ENCODE data around the gene LDLRAD2.
"Not testable (repeated sequence)": the region's sequence is repeated elsewhere in the genome, so short reads cannot be mapped to it uniquely, and the experiment has no call there.

LDLRAD2 gene

GRCh38 chr1:21783679-21784603 lies 28.1 kb upstream of the LDLRAD2 start:
- DNase-seq (ENCODE audit: low read depth), result no peak

DNA sequence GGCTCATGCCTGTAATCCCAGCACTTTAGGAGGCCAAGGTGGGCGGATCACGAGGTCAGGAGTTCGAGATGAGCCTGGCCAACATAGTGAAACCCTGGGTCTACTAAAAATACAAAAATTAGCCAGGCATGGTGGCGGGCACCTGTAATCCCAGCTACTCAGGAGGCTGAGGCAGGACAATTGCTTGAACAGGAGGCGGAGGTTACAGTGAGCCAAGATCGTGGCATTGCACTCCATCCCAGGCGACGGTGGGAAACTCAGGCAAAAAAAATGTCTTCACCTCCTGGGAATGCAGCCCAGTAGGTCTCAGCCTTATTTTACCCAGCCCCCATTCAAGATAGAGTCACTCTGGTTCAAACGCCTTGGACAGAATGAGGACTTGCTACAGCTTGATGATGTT lies 26.3 kb upstream of the LDLRAD2 start:
- DNase-seq (ENCODE audit: low read depth), result not testable (repeated sequence)

- DNase-seq (ENCODE audit: low read depth), result no peak
Observed at GRCh38 chr1:21786640-21787039, 25.4 kb upstream of the LDLRAD2 start.

- no peak for DNase-seq (ENCODE audit: low read depth)
Observed at GRCh38 chr1:21793104-21793503, 19.0 kb upstream of the LDLRAD2 start.

DNA sequence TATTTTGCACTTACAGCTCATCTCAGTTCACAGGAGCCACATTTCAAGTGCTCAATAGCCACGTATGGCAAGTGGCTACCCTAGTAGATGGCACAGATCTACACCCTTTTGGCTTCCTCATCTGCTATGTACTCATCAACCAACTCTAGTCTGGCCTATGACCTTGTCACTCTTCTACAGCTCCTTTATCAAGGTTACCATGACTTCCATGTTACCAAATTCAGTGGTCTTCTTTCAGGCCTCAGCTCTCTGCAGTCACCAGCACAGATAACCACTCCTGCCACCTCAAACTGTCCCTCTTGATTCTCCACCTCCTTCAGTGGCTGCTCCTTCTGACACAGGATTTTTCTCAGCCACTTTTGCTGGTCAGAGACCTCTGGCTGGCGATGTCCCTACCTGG lies 17.4 kb upstream of the LDLRAD2 start:
- DNase-seq (ENCODE audit: low read depth), result no peak

DNA sequence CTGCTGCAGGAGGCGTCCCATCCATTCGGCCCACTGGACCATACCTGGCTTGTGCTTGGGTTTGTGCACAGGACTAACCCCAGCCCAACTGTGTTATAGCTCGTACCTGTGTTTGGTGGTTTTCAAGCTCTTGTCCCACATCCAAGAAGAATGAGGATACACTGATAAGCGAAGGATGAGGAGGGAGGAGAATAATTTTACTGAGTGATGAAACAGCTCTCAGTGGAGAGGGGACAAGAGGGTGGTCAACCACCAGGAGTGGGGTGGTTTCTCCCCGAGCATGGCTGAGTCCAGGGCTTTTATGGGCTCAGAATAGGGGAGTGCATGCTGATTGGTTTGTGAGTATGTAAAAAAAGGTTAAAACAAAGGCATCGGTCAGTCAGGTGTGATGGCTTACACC lies 17.0 kb upstream of the LDLRAD2 start:
- DNase-seq (ENCODE audit: low read depth), result no peak

- DNase-seq (ENCODE audit: low read depth), result no peak
Observed at GRCh38 chr1:21799730-21800129, 12.3 kb upstream of the LDLRAD2 start.

DNA sequence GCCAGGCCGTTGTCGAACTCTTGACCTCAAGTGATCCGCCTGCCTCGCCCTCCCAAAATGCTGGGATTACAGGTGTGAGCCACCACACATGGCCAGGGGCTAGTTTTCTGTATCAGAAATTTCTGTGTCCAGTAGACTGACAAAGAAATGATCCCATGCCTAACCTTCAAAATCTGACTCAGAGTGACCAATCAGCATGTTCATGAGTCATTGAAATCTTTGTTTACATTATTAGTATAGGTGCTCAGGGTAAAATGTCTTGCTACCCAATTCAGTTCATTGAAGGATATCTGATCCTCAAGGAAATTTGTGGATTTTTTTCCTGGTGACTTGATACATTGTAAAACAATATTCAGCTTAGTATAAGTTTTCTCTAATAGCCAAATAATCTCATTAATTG lies 11.0 kb upstream of the LDLRAD2 start:
- no peak for DNase-seq (ENCODE audit: low read depth)

DNA sequence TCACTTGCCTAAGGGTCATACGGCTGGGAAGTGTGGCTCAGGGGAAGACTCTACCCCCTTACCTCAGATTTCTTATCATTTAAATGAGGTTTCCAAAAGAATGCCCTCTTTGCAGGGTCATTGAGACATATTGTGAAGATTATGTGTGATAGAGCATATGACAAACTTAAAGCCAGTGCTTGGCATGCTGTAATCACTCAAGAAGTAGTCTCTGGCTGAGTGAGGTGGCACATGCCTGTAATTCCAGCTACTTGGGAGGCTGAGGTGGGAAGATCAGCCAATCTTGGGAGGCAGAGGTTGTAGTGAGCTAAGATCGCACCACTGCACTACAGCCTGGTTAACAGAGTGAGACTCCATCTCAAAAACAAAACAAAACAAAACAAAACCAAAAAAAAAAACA lies 7.5 kb upstream of the LDLRAD2 start:
- DNase-seq (ENCODE audit: low read depth), result no peak

GRCh38 chr1:21813542-21813941 lies 1.5 kb downstream of the LDLRAD2 start:
- DNase-seq (ENCODE audit: low read depth), result no peak

GRCh38 chr1:21814241-21814918 lies 2.3 kb downstream of the LDLRAD2 start:
- DNase-seq (ENCODE audit: low read depth), result peak; percentile 8

- no peak for DNase-seq (ENCODE audit: low read depth)
Observed at GRCh38 chr1:21814981-21815582, 3.0 kb downstream of the LDLRAD2 start.

DNA sequence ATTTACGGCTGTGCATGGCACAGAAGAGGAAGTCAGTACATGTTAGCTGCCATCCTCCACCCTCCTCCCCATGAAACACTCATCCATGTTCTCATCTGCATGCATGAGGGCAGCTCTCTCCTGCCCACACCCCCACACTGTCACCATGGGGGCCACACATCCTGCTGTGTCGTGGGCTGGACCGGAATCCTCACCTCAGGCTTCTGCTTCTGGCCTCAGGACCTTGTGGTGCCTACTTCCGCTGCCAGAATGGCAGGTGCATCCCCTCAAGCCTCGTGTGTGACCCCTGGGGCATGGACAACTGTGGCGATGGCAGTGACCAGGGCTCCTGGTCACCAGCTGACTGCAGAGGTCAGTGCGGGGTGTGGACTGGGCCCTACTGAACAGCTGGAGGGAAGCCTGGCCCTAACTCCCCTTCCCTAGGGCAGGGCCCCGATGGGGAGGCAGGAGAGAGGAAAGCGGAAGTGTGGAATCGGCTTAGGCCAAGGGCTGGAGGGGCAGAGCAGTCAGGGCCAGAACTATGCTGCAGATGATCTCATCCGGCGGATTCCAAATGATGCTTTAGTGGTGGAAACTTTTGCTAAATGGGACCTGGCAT lies 3.8 kb downstream of the LDLRAD2 start:
- no peak for DNase-seq (ENCODE audit: low read depth)

DNA sequence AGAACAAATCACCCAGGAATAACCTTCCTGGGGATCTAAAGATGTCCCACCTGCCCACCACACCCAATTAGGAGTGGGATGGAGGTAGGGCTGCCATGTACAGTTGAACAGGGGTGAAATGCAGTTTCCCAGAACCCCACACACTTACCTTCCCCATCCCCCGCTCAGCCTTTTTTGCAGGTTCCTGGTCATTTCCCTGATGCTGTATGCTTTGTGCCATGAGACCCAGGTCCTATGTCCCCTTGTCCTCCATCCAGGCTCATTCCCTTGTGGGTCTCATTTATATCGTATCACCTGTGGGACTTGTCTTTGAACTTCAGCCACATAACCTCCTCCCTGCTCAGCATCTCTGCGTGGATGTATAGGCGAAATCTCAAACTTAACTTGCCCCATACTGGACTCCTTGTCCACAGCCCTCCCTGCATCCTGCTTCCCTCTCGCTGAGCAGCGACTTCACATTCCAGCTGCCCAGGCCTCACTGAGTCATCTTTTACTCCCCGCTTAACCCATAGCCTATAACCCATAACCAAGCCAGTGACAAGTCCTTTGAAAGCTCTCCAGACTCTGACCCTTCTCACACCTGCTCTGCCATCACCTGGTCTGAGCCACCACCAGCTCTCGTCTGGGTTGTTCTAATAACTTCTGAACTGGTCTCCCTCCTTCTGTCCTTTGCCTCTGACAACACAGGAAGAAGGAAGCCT lies 4.7 kb downstream of the LDLRAD2 start:
- no peak for DNase-seq (ENCODE audit: low read depth)

DNA sequence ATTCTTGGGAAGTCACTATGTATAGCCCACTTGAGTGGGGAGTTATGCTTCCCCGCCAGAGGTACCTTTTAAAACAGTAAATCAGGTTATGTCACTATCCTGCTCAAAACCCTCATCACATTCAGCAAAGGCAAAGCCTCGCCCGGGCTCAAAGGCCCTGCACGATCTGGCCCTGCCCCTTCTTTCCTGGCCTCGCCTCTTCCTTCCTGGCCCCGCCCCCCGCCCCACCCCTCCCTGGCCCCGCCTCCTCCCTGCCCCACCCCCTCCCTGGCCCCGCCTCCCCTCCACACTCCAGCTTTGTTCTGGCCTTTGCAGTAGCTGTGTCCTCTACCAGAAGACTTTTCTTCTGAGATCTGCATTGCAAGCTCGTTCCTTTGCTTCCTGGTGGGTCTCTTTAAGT lies 6.6 kb downstream of the LDLRAD2 start:
- DNase-seq (ENCODE audit: low read depth), result peak; percentile 12

DNA sequence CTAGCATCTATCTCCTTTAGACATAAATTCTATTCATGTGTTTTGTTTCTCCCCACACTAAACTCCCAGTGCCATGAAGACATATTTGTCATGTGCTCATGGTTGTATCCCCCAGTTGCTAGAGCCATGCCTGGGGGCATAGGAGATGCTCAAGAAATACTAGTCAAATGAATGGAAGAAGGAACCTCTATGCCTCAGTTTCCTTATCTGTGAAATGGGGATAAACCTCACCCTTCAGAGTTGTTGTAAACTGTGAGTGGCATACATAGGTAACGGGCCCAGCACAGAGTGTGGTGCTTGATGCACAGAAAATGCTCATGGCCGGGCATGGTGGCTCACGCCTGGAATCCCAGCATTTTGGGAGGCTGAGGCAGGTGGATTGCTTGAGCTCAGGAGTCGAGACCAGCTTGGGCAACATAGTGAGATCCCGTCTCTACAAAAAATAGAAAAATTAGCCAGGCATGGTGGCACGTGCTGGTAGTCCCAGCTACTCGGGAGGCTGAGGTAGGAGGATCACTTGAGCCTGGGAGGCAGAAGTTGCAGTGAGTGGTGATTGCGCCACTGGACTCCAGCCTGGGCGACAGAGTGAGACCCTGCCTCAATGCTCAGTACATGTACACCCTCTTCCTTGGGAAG lies 8.7 kb downstream of the LDLRAD2 start:
- no peak for DNase-seq (ENCODE audit: low read depth)

GRCh38 chr1:21821385-21822019 lies 9.4 kb downstream of the LDLRAD2 start:
- no peak for DNase-seq (ENCODE audit: low read depth)

DNA sequence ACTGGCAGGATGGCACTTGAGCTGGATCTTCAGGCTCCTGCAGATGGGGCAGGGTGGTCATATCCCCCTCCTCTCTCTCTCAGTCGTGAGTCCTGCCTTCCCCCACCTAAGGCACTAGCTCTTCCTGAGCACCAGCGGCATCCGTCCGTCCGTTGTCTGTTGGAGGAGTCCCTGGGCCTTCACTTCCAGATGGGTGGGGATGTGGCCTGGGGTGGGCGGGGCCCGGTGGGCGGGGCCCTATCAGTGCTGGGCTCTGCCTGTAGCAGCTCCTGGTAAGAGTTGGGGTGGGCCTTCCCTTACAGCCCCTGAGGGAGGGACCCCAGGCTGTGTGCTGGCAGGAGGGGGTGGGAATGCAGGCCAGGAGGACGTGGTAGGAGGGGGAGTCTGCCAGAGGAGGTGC lies 10.3 kb downstream of the LDLRAD2 start:
- no peak for DNase-seq (ENCODE audit: low read depth)

DNA sequence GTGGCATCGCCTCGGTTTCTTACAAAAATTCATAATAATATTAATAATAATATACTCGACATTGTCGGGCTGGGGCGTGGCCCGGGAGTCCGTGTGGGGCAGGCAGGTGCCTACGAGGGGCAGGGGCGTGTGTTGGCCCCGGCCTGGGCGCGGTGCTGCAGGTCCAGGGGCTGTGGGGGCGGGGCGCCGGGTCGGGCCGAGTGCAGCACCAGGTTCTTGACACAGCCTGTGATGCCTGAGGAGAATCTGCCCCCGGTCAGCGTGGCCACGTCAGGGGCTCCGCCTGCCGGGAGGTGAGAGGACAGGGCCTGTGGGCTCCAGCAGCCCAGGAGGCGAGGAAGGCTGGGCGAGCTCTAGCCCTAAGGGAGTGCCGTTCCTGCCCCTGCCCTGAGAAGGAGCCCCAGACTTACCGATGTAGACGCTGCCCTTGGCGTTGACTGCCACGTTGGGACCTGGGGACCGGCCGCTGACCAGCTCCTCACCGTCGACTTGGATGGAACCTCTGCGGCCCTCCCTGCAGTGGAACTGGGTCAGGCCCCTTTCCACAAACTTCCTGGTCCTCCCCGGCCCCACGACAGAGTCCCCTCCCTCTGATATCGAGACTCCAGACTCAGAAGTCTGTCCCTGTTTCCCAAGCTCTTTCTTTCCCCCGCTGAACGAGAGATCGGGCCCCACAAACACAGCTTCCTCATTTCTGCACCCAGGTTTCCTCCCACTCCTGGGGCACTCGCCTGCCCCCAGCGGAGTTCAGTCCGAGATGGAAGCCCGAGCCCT lies 11.3 kb downstream of the LDLRAD2 start:
- DNase-seq (ENCODE audit: low read depth), result no peak

Measured in stimulated activated CD8-positive, alpha-beta memory T cell treated with anti-CD3 and anti-CD28 coated beads, Interleukin-15, amount 100 ng/mL, for 24 hours (primary cell).